Upper lobe of left lung (tissue), 4 donors: ENCODE measurements around the gene PRKN.

Source experiments
- EP300 ChIP-seq, 4 donors: sonication (generic); formaldehyde crosslinking; IDR thresholded peaks; one replicate each; pipeline ENCODE4 v1.5.1; 2017; ENCODE audit warnings: antibody characterized with exemption in 4 of 4, control low read depth in 2 of 4
- POLR2A ChIP-seq, 4 donors: fragments of 450-650 bp; IDR thresholded peaks; one replicate each; pipeline ENCODE4 v1.5.1; 2016 to 2017; ENCODE audit warnings: antibody characterized with exemption in 4 of 4, mild to moderate bottlenecking in 2 of 4
- POLR2AphosphoS5 ChIP-seq, 2 donors: sonication (generic); formaldehyde crosslinking; IDR thresholded peaks; one replicate each; pipeline ENCODE4 v1.5.1; 2017; ENCODE audit warnings: antibody characterized with exemption in 2 of 2
- TF ChIP-seq, protein P1 (sequence below), 6 experiments: fragments of 450-650 bp in 4 of 6; fragments of 200-600 bp in 2 of 6; sonication (generic) in 2 of 6; IDR thresholded peaks; one replicate each; pipeline ENCODE4 v1.5.1; 2016 to 2019; ENCODE audit warnings: antibody characterized with exemption in 6 of 6

DNA sequence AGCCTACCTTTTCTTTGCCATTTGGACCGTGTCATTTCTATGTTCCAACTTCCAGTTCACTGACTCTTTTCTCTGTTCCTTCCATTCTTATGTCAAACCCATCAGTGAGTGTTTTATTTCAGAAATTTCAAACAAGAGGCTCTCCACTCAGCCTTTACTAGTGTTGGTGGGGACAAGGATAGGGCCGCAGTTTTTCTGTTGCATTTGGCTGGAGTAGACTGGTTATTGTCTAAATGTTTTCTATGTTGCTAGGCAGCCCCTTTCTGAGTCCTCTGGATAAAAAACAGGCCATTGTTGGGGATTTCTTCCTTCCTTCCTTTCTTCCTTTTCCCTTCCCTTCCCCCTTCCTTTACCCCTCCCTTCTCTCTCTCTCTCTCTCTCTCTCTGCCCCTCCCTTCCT is 288.6 kb downstream of the PRKN start:
- TF ChIP-seq POLR2A (IDR thresholded peaks at IDR 0.05) (no peak), POLR2AphosphoS5 (IDR thresholded peaks at IDR 0.05) (no peak), EP300 (IDR thresholded peaks at IDR 0.05) (no peak)
- TF ChIP-seq, protein P1, sequence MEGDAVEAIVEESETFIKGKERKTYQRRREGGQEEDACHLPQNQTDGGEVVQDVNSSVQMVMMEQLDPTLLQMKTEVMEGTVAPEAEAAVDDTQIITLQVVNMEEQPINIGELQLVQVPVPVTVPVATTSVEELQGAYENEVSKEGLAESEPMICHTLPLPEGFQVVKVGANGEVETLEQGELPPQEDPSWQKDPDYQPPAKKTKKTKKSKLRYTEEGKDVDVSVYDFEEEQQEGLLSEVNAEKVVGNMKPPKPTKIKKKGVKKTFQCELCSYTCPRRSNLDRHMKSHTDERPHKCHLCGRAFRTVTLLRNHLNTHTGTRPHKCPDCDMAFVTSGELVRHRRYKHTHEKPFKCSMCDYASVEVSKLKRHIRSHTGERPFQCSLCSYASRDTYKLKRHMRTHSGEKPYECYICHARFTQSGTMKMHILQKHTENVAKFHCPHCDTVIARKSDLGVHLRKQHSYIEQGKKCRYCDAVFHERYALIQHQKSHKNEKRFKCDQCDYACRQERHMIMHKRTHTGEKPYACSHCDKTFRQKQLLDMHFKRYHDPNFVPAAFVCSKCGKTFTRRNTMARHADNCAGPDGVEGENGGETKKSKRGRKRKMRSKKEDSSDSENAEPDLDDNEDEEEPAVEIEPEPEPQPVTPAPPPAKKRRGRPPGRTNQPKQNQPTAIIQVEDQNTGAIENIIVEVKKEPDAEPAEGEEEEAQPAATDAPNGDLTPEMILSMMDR (IDR thresholded peaks at IDR 0.05), result no peak
